ENCODE data around the gene CHRNA1.
A peak's percentile ranks its signal among the peaks of the same experiment; 100 is the strongest.

CHRNA1 gene

GRCh38 chr2:174780856-174781255, 16.6 kb upstream of the CHRNA1 start:
- H3K27me3 ChIP-seq (ENCODE audit: insufficient read depth, low read length): no peaks in the 10 kb centered on the region

GRCh38 chr2:174780191-174780840, 16.0 kb upstream of the CHRNA1 start:
- H3K9ac ChIP-seq (ENCODE audit: low read depth, low read length): no peak overlapping the region
- H3K4me3 ChIP-seq (ENCODE audit: low read length): no peak overlapping the region
- H3K27me3 ChIP-seq (ENCODE audit: insufficient read depth, low read length): no peaks in the 10 kb centered on the region

More at GRCh38 chr2:174780856-174781255, 16.6 kb upstream of the CHRNA1 start:
- no peaks in the 10 kb centered on the region for H3K9me3 ChIP-seq (ENCODE audit: insufficient read depth, low read depth, low read length)
- H3K36me3 ChIP-seq (ENCODE audit: insufficient read depth, low read depth, low read length): no peaks in the 10 kb centered on the region
- H3K9ac ChIP-seq (ENCODE audit: low read depth, low read length): no peak overlapping the region
- peaks cover 30% of the 10 kb centered on the region for H3K4me1 ChIP-seq (ENCODE audit: insufficient read depth, low read length)
- no peak overlapping the region for H3K4me3 ChIP-seq (ENCODE audit: low read length)
- no peak overlapping the region for H3K27ac ChIP-seq (ENCODE audit: low read length)

GRCh38 chr2:174779361-174779928, 15.2 kb upstream of the CHRNA1 start:
- no peak overlapping the region for H3K9ac ChIP-seq (ENCODE audit: low read depth, low read length)
- H3K4me3 ChIP-seq (ENCODE audit: low read length): no peak overlapping the region
- no peaks in the 10 kb centered on the region for H3K36me3 ChIP-seq (ENCODE audit: insufficient read depth, low read depth, low read length)
- no peaks in the 10 kb centered on the region for H3K9me3 ChIP-seq (ENCODE audit: insufficient read depth, low read depth, low read length)
- H3K4me1 ChIP-seq (ENCODE audit: insufficient read depth, low read length): peaks cover 30% of the 10 kb centered on the region
- no peak overlapping the region for H3K27ac ChIP-seq (ENCODE audit: low read length)
- no peaks in the 10 kb centered on the region for H3K27me3 ChIP-seq (ENCODE audit: insufficient read depth, low read length)

More at GRCh38 chr2:174780191-174780840, 16.0 kb upstream of the CHRNA1 start:
- Histone ChIP-seq H3K9me3 (ENCODE audit: insufficient read depth, low read depth, low read length) (no peaks in the 10 kb centered on the region), H3K36me3 (ENCODE audit: insufficient read depth, low read depth, low read length) (no peaks in the 10 kb centered on the region), H3K27ac (ENCODE audit: low read length) (no peak overlapping the region), H3K4me1 (ENCODE audit: insufficient read depth, low read length) (peaks cover 30% of the 10 kb centered on the region)

- H3K27ac ChIP-seq (ENCODE audit: low read length): no peak overlapping the region
- no peak overlapping the region for H3K4me3 ChIP-seq (ENCODE audit: low read length)
- no peaks in the 10 kb centered on the region for H3K9me3 ChIP-seq (ENCODE audit: insufficient read depth, low read depth, low read length)
- H3K9ac ChIP-seq (ENCODE audit: low read depth, low read length): no peak overlapping the region
- H3K27me3 ChIP-seq (ENCODE audit: insufficient read depth, low read length): no peaks in the 10 kb centered on the region
- H3K36me3 ChIP-seq (ENCODE audit: insufficient read depth, low read depth, low read length): no peaks in the 10 kb centered on the region
- H3K4me1 ChIP-seq (ENCODE audit: insufficient read depth, low read length): peaks cover 31% of the 10 kb centered on the region
Observed at GRCh38 chr2:174778085-174778981, 14.1 kb upstream of the CHRNA1 start.

- H3K4me1 ChIP-seq (ENCODE audit: insufficient read depth, low read length): peaks cover 39% of the 10 kb centered on the region
- no peaks in the 10 kb centered on the region for H3K27me3 ChIP-seq (ENCODE audit: insufficient read depth, low read length)
- no peak overlapping the region for H3K4me3 ChIP-seq (ENCODE audit: low read length)
- H3K36me3 ChIP-seq (ENCODE audit: insufficient read depth, low read depth, low read length): no peaks in the 10 kb centered on the region
- H3K27ac ChIP-seq (ENCODE audit: low read length): no peak overlapping the region
- no peak overlapping the region for H3K9ac ChIP-seq (ENCODE audit: low read depth, low read length)
- H3K9me3 ChIP-seq (ENCODE audit: insufficient read depth, low read depth, low read length): no peaks in the 10 kb centered on the region
Observed at GRCh38 chr2:174777347-174778084, 13.2 kb upstream of the CHRNA1 start.

- Histone ChIP-seq H3K4me1 (ENCODE audit: insufficient read depth, low read length) (peaks cover 46% of the 10 kb centered on the region), H3K4me3 (ENCODE audit: low read length) (no peak overlapping the region), H3K36me3 (ENCODE audit: insufficient read depth, low read depth, low read length) (no peaks in the 10 kb centered on the region), H3K9ac (ENCODE audit: low read depth, low read length) (no peak overlapping the region), H3K9me3 (ENCODE audit: insufficient read depth, low read depth, low read length) (no peaks in the 10 kb centered on the region), H3K27ac (ENCODE audit: low read length) (no peak overlapping the region), H3K27me3 (ENCODE audit: insufficient read depth, low read length) (no peaks in the 10 kb centered on the region)
Observed at GRCh38 chr2:174776675-174777074, 12.4 kb upstream of the CHRNA1 start.

GRCh38 chr2:174776223-174776622, 12.0 kb upstream of the CHRNA1 start:
- no peak overlapping the region for H3K27ac ChIP-seq (ENCODE audit: low read length)
- peaks cover 48% of the 10 kb centered on the region for H3K4me1 ChIP-seq (ENCODE audit: insufficient read depth, low read length)
- no peaks in the 10 kb centered on the region for H3K9me3 ChIP-seq (ENCODE audit: insufficient read depth, low read depth, low read length)
- no peak overlapping the region for H3K4me3 ChIP-seq (ENCODE audit: low read length)
- no peaks in the 10 kb centered on the region for H3K36me3 ChIP-seq (ENCODE audit: insufficient read depth, low read depth, low read length)
- no peak overlapping the region for H3K9ac ChIP-seq (ENCODE audit: low read depth, low read length)
- H3K27me3 ChIP-seq (ENCODE audit: insufficient read depth, low read length): no peaks in the 10 kb centered on the region

GRCh38 chr2:174775571-174775980, 11.3 kb upstream of the CHRNA1 start:
- peaks cover 51% of the 10 kb centered on the region for H3K4me1 ChIP-seq (ENCODE audit: insufficient read depth, low read length)
- H3K27me3 ChIP-seq (ENCODE audit: insufficient read depth, low read length): no peaks in the 10 kb centered on the region
- no peak overlapping the region for H3K9ac ChIP-seq (ENCODE audit: low read depth, low read length)
- H3K4me3 ChIP-seq (ENCODE audit: low read length): no peak overlapping the region
- no peaks in the 10 kb centered on the region for H3K36me3 ChIP-seq (ENCODE audit: insufficient read depth, low read depth, low read length)
- H3K27ac ChIP-seq (ENCODE audit: low read length): no peak overlapping the region
- no peaks in the 10 kb centered on the region for H3K9me3 ChIP-seq (ENCODE audit: insufficient read depth, low read depth, low read length)

GRCh38 chr2:174774886-174775285, 10.6 kb upstream of the CHRNA1 start:
- Histone ChIP-seq H3K4me3 (ENCODE audit: low read length) (no peak overlapping the region), H3K27ac (ENCODE audit: low read length) (no peak overlapping the region), H3K9me3 (ENCODE audit: insufficient read depth, low read depth, low read length) (no peaks in the 10 kb centered on the region)

GRCh38 chr2:174773215-174773614, 8.9 kb upstream of the CHRNA1 start:
- Histone ChIP-seq H3K27me3 (ENCODE audit: insufficient read depth, low read length) (no peaks in the 10 kb centered on the region), H3K36me3 (ENCODE audit: insufficient read depth, low read depth, low read length) (no peaks in the 10 kb centered on the region), H3K9me3 (ENCODE audit: insufficient read depth, low read depth, low read length) (no peaks in the 10 kb centered on the region), H3K9ac (ENCODE audit: low read depth, low read length) (peak overlapping the region; percentile 59; the same call in 1 of the 2 replicates), H3K4me3 (ENCODE audit: low read length) (no peak overlapping the region), H3K27ac (ENCODE audit: low read length) (peak overlapping the region; percentile 60), H3K4me1 (ENCODE audit: insufficient read depth, low read length) (peaks cover 40% of the 10 kb centered on the region)

More at GRCh38 chr2:174774886-174775285, 10.6 kb upstream of the CHRNA1 start:
- Histone ChIP-seq H3K36me3 (ENCODE audit: insufficient read depth, low read depth, low read length) (no peaks in the 10 kb centered on the region), H3K4me1 (ENCODE audit: insufficient read depth, low read length) (peaks cover 45% of the 10 kb centered on the region), H3K9ac (ENCODE audit: low read depth, low read length) (no peak overlapping the region), H3K27me3 (ENCODE audit: insufficient read depth, low read length) (no peaks in the 10 kb centered on the region)

GRCh38 chr2:174772472-174772801, 8.2 kb upstream of the CHRNA1 start:
- Histone ChIP-seq H3K27me3 (ENCODE audit: insufficient read depth, low read length) (no peaks in the 10 kb centered on the region), H3K9me3 (ENCODE audit: insufficient read depth, low read depth, low read length) (no peaks in the 10 kb centered on the region), H3K9ac (ENCODE audit: low read depth, low read length) (peak overlapping the region; percentile 59), H3K27ac (ENCODE audit: low read length) (peak overlapping the region; percentile 60), H3K4me3 (ENCODE audit: low read length) (peak overlapping the region; percentile 11; the same call in 1 of the 2 replicates), H3K36me3 (ENCODE audit: insufficient read depth, low read depth, low read length) (no peaks in the 10 kb centered on the region), H3K4me1 (ENCODE audit: insufficient read depth, low read length) (peaks cover 34% of the 10 kb centered on the region)
